T-helper 2 cell (primary cell): ENCODE measurements around the gene MYL7.
A peak's percentile ranks its signal among the peaks of the same experiment; 100 is the strongest.
"Not testable (repeated sequence)": the region's sequence is repeated elsewhere in the genome, so short reads cannot be mapped to it uniquely, and the experiment has no call there.

ENCODE experiments used
- DNase-seq, 5 experiments: peaks; one replicate each; pipeline versions ENCODE4 v3.0.0 to v3.0.0-alpha.2; 2012 to 2022

Gene MYL7

GRCh38 chr7:44128721-44129582 lies 12.2 kb downstream of the MYL7 start:
- DNase-seq, result no peak

- no peak for DNase-seq
These were observed 14.0 kb downstream of the MYL7 start for GRCh38 chr7:44127161-44127560.

- DNase-seq, result not testable (repeated sequence)
These were observed 14.6 kb downstream of the MYL7 start for GRCh38 chr7:44126574-44126973.

GRCh38 chr7:44124822-44125202 lies 16.3 kb downstream of the MYL7 start:
- DNase-seq, result no peak

- peak; percentile 93 to 98 (median 97) for DNase-seq
These were observed 17.7 kb downstream of the MYL7 start, which contains the start of gene POLD2 for GRCh38 chr7:44123190-44124003. POLD2 (minus strand) TSS chr7:44123548; CDS start chr7:44122053, 1,495 bp downstream.

GRCh38 chr7:44122529-44122928 lies 18.6 kb downstream of the MYL7 start:
- no peak for DNase-seq

GRCh38 chr7:44121761-44122420 lies 19.2 kb downstream of the MYL7 start:
- no peak for DNase-seq

GRCh38 chr7:44120395-44120794 lies 20.7 kb downstream of the MYL7 start:
- DNase-seq, result no peak

GRCh38 chr7:44119829-44120380 lies 21.2 kb downstream of the MYL7 start:
- no peak for DNase-seq

GRCh38 chr7:44117801-44118429 lies 23.2 kb downstream of the MYL7 start:
- no peak for DNase-seq

- DNase-seq, result no peak
These were observed 24.1 kb downstream of the MYL7 start for GRCh38 chr7:44116789-44117666.

- DNase-seq, result no peak
These were observed 24.9 kb downstream of the MYL7 start for GRCh38 chr7:44116087-44116788.

GRCh38 chr7:44114586-44115310 lies 26.4 kb downstream of the MYL7 start:
- no peak for DNase-seq

GRCh38 chr7:44113764-44114354 lies 27.3 kb downstream of the MYL7 start:
- DNase-seq, result no peak

GRCh38 chr7:44112997-44113763 lies 28.0 kb downstream of the MYL7 start:
- no peak for DNase-seq

GRCh38 chr7:44112231-44112996 lies 28.7 kb downstream of the MYL7 start:
- DNase-seq, result no peak

GRCh38 chr7:44111761-44112160 lies 29.4 kb downstream of the MYL7 start:
- no peak for DNase-seq
